ENCODE measurements around the gene STAG1.

DNA sequence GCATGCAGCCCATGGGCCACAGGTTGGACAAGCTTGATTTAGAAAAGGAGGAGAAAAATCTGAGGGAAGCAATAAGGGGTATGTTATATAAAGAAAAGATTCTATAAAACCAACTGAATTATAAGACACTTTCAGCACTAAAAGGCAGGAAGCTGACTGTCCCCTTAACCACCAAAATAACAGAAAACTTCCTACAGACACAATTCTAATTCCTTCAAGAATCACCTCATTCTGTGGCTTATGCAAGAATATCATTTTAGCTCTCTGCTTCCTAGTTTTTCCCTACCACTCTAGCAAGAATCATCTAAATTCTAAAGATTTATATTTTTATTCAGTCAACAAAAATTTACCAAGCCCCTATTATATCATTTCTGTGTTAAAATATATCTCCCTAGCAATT is 6.3 kb downstream of the STAG1 start:
- TF ChIP-seq, protein P1, sequence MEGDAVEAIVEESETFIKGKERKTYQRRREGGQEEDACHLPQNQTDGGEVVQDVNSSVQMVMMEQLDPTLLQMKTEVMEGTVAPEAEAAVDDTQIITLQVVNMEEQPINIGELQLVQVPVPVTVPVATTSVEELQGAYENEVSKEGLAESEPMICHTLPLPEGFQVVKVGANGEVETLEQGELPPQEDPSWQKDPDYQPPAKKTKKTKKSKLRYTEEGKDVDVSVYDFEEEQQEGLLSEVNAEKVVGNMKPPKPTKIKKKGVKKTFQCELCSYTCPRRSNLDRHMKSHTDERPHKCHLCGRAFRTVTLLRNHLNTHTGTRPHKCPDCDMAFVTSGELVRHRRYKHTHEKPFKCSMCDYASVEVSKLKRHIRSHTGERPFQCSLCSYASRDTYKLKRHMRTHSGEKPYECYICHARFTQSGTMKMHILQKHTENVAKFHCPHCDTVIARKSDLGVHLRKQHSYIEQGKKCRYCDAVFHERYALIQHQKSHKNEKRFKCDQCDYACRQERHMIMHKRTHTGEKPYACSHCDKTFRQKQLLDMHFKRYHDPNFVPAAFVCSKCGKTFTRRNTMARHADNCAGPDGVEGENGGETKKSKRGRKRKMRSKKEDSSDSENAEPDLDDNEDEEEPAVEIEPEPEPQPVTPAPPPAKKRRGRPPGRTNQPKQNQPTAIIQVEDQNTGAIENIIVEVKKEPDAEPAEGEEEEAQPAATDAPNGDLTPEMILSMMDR (IDR thresholded peaks at IDR 0.05; ENCODE audit: insufficient read depth, low read length, poor library complexity, severe bottlenecking): no peak
- no peak for TF ChIP-seq EZH2phosphoT487 (conservative IDR thresholded peaks at IDR 0.05; ENCODE audit: low read length)

Data from SU-DHL-6 (cell line).